ENCODE measurements around the gene GP9.

GP9 gene

GRCh38 chr3:129077222-129077621 lies 16.6 kb downstream of the GP9 start:
- no peaks in the 10 kb centered on the region for H3K79me2 ChIP-seq (ENCODE audit: insufficient read depth, low read length)
- H2AFZ ChIP-seq (ENCODE audit: low read length), result no peak overlapping the region
- no peaks in the 10 kb centered on the region for H3K9me2 ChIP-seq (replicated peaks; ENCODE audit: low read depth, low read length)
- no peaks in the 10 kb centered on the region for H3K27me3 ChIP-seq (ENCODE audit: insufficient read depth, low read length, poor library complexity, severe bottlenecking)
- H3F3A ChIP-seq (ENCODE audit: low read depth), result no peaks in the 10 kb centered on the region
- no peak overlapping the region for H3K9ac ChIP-seq (ENCODE audit: low read depth, low read length, poor library complexity, severe bottlenecking)
- H3K4me1 ChIP-seq (ENCODE audit: insufficient read depth, low read length, poor library complexity, severe bottlenecking), result no peaks in the 10 kb centered on the region
- no peaks in the 10 kb centered on the region for H3K36me3 ChIP-seq (ENCODE audit: insufficient read depth, low read length)
- no peak overlapping the region for H3K4me3 ChIP-seq (ENCODE audit: low read length, poor library complexity, severe bottlenecking)
- no peaks in the 10 kb centered on the region for H3K9me3 ChIP-seq (ENCODE audit: insufficient read depth, low read depth, low read length)
- no peak overlapping the region for H3K4me2 ChIP-seq (ENCODE audit: low read depth, low read length, poor library complexity, severe bottlenecking)
- no peaks in the 10 kb centered on the region for H4K20me1 ChIP-seq (ENCODE audit: insufficient read depth, low read length, poor library complexity, severe bottlenecking)
- no peak for TF ChIP-seq EZH2phosphoT487 (IDR thresholded peaks at IDR 0.05; ENCODE audit: borderline replicate concordance)
- TF ChIP-seq CTCF (conservative IDR thresholded peaks at IDR 0.05; ENCODE audit: low read length), result no peak

GRCh38 chr3:129078510-129078909 lies 17.9 kb downstream of the GP9 start:
- no peaks in the 10 kb centered on the region for H3K27me3 ChIP-seq (ENCODE audit: insufficient read depth, low read length, poor library complexity, severe bottlenecking)
- H3K4me2 ChIP-seq (ENCODE audit: low read depth, low read length, poor library complexity, severe bottlenecking), result no peak overlapping the region
- H2AFZ ChIP-seq (ENCODE audit: low read length), result no peak overlapping the region
- no peaks in the 10 kb centered on the region for H3K9me3 ChIP-seq (ENCODE audit: insufficient read depth, low read depth, low read length)
- no peak overlapping the region for H3K9ac ChIP-seq (ENCODE audit: low read depth, low read length, poor library complexity, severe bottlenecking)
- no peaks in the 10 kb centered on the region for H3K4me1 ChIP-seq (ENCODE audit: insufficient read depth, low read length, poor library complexity, severe bottlenecking)
- no peaks in the 10 kb centered on the region for H3K36me3 ChIP-seq (ENCODE audit: insufficient read depth, low read length)
- H3K4me3 ChIP-seq (ENCODE audit: low read length, poor library complexity, severe bottlenecking), result no peak overlapping the region
- TF ChIP-seq EZH2phosphoT487 (IDR thresholded peaks at IDR 0.05; ENCODE audit: borderline replicate concordance) (no peak), CTCF (conservative IDR thresholded peaks at IDR 0.05; ENCODE audit: low read length) (no peak)
- no peaks in the 10 kb centered on the region for H3K9me2 ChIP-seq (replicated peaks; ENCODE audit: low read depth, low read length)
- no peaks in the 10 kb centered on the region for H3F3A ChIP-seq (ENCODE audit: low read depth)
- no peaks in the 10 kb centered on the region for H3K79me2 ChIP-seq (ENCODE audit: insufficient read depth, low read length)
- no peaks in the 10 kb centered on the region for H4K20me1 ChIP-seq (ENCODE audit: insufficient read depth, low read length, poor library complexity, severe bottlenecking)

GRCh38 chr3:129081503-129081902 lies 20.9 kb downstream of the GP9 start:
- H3K4me3 ChIP-seq (ENCODE audit: low read length, poor library complexity, severe bottlenecking), result no peak overlapping the region
- no peak overlapping the region for H3K4me2 ChIP-seq (ENCODE audit: low read depth, low read length, poor library complexity, severe bottlenecking)
- TF ChIP-seq CTCF (conservative IDR thresholded peaks at IDR 0.05; ENCODE audit: low read length) (no peak), EZH2phosphoT487 (IDR thresholded peaks at IDR 0.05; ENCODE audit: borderline replicate concordance) (no peak)
- no peaks in the 10 kb centered on the region for H3F3A ChIP-seq (ENCODE audit: low read depth)
- no peaks in the 10 kb centered on the region for H3K36me3 ChIP-seq (ENCODE audit: insufficient read depth, low read length)
- no peak overlapping the region for H2AFZ ChIP-seq (ENCODE audit: low read length)
- no peaks in the 10 kb centered on the region for H3K27me3 ChIP-seq (ENCODE audit: insufficient read depth, low read length, poor library complexity, severe bottlenecking)
- H4K20me1 ChIP-seq (ENCODE audit: insufficient read depth, low read length, poor library complexity, severe bottlenecking), result no peaks in the 10 kb centered on the region
- H3K9me2 ChIP-seq (replicated peaks; ENCODE audit: low read depth, low read length), result no peaks in the 10 kb centered on the region
- no peaks in the 10 kb centered on the region for H3K9me3 ChIP-seq (ENCODE audit: insufficient read depth, low read depth, low read length)
- no peaks in the 10 kb centered on the region for H3K4me1 ChIP-seq (ENCODE audit: insufficient read depth, low read length, poor library complexity, severe bottlenecking)
- H3K79me2 ChIP-seq (ENCODE audit: insufficient read depth, low read length), result no peaks in the 10 kb centered on the region
- no peak overlapping the region for H3K9ac ChIP-seq (ENCODE audit: low read depth, low read length, poor library complexity, severe bottlenecking)

Data from Loucy (cell line).